Ovary (tissue), 3 donors: ENCODE results near the gene TYW1.
"Not testable (repeated sequence)": the region's sequence is repeated elsewhere in the genome, so short reads cannot be mapped to it uniquely, and the experiment has no call there.

Experiments
- EP300 ChIP-seq: sonication (generic); formaldehyde crosslinking; IDR thresholded peaks from one replicate; pipeline ENCODE4 v1.6.1; 2017; ENCODE audit warnings: antibody characterized with exemption
- POLR2A ChIP-seq: fragments of 450-650 bp; IDR thresholded peaks from one replicate; pipeline ENCODE4 v1.6.1; 2017; ENCODE audit warnings: antibody characterized with exemption, mild to moderate bottlenecking, moderate library complexity
- TF ChIP-seq, protein P1 (sequence below), 3 donors: fragments of 450-650 bp in 2 of 3; fragments of 200-600 bp in 1 of 3; IDR thresholded peaks; one replicate each; pipeline versions ENCODE4 v1.5.1 to v1.8.0; 2016 to 2022; ENCODE audit warnings: antibody characterized with exemption in 3 of 3, mild to moderate bottlenecking in 1 of 3
- donor health status: DM: no; HTN: no; CAD: no.

DNA sequence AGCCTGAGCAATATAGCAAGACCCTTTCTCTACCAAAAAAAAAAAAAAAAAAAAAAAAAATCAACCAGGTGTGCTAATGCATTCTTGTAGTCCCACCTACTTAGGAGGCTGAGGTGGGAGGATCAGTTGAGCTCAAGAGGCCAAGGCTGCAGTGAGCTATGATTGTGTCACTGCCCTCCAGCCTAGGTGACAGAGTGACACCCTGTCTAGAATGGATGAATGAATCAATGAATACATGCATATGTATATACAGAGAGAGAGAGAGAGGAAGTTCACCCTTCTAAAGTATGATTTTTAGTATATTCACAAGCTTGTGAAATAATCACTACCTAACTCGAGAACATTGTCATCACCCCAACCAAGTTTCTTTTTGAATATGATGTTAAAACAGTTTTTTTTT lies 138.3 kb downstream of the TYW1 start:
- TF ChIP-seq, protein P1, sequence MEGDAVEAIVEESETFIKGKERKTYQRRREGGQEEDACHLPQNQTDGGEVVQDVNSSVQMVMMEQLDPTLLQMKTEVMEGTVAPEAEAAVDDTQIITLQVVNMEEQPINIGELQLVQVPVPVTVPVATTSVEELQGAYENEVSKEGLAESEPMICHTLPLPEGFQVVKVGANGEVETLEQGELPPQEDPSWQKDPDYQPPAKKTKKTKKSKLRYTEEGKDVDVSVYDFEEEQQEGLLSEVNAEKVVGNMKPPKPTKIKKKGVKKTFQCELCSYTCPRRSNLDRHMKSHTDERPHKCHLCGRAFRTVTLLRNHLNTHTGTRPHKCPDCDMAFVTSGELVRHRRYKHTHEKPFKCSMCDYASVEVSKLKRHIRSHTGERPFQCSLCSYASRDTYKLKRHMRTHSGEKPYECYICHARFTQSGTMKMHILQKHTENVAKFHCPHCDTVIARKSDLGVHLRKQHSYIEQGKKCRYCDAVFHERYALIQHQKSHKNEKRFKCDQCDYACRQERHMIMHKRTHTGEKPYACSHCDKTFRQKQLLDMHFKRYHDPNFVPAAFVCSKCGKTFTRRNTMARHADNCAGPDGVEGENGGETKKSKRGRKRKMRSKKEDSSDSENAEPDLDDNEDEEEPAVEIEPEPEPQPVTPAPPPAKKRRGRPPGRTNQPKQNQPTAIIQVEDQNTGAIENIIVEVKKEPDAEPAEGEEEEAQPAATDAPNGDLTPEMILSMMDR (IDR thresholded peaks at IDR 0.05), result not testable (repeated sequence)
- TF ChIP-seq EP300, POLR2A: not testable (repeated sequence)
